ENCODE results near the gene CTIF.

Gene CTIF

DNA sequence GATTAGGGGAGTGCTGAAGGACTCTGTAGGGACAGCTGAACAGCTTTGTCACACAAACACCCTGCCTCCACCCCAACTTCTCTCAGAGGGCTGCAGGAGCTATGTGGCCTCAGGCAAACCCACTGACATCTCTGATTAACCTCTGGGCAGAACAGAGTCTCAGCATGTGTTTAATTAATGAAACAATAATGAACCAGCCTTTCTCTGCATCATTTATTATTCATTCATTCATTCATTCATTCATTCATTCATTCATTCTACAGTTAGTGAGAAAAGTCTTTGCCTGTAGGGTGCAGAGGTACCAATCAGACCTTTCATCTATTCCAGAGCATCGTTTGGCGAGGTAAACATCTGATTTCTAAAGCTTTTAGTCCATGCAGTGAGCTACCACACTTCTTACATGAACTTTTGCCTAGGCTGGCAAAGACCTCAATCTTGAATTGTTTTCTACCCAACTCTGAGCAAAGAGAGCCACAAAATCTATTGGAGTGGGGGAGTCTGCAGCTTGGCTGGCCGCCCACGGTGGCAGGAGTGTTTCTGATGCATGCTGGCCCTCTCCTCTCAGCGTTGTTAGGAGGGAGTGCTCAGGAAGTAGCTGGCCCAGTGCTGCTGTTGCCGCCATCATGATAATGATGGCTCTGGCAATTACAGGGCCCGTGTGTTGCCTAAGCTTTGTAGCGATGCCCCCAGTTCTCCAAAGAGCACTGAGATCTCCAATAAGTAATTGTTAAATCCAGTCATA is 213.1 kb downstream of the CTIF start:
- no peak for DNase-seq (ENCODE audit: low read depth in 2 of 2)

DNA sequence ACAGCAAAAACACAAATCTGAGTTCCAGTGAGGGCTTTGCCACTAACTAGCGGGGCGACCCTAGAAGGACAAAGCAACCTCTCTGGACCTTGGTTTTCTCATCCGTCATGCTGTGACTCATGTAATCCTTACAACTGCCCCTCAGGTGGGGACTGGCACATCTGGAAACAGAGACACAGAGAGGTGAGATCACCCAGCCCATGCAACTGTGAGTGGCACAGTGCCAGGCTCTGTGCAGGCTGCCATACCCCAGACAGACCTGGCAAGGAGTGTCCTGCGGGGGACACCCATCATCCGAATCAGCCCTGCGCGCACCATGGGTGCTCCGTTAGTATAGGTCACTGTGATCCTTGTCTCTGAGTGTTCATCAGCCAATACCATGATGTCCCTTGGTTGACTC is 213.6 kb downstream of the CTIF start:
- no peak for DNase-seq (ENCODE audit: low read depth in 2 of 2)

DNA sequence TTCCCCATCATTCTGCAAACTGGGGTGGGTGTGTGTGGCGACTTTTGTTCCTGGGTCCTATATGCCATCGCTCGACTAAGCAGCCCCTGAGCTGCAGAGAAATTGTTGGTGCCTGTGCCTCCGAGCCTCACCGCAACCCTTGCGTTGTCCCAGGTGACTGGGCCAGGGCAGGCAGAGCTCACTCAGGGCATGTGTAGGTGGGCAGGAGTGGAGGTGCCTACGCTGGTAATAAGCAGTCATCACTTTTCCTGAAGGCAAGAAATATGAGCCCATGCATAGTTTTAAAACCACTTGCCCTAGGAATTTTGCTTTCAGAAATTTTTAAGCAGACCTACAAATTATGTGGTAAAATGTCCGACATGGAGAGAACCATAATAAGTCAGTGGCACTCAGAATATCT is 214.1 kb downstream of the CTIF start:
- DNase-seq (ENCODE audit: low read depth in 2 of 2), result no peak

DNA sequence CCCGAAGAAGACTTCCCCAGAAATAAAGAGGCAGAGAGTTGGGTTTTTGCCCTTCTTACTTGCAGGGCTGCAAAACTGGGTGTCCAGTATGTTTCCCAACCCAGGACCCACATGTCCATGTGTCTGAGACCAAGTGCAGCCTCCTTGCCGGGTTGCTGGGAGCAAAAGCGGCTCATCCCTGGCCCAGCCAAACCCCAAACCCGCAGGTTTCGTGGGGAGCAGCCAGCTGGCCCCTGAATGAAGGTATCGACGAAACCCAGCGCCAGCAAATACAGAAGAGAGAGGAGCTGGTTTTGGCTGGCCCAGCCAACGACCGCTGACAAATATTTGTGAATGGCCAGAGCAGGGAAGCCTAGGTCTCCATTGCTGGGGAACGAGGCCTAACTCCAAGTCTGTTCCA is 214.9 kb downstream of the CTIF start:
- no peak for DNase-seq (ENCODE audit: low read depth in 2 of 2)

DNA sequence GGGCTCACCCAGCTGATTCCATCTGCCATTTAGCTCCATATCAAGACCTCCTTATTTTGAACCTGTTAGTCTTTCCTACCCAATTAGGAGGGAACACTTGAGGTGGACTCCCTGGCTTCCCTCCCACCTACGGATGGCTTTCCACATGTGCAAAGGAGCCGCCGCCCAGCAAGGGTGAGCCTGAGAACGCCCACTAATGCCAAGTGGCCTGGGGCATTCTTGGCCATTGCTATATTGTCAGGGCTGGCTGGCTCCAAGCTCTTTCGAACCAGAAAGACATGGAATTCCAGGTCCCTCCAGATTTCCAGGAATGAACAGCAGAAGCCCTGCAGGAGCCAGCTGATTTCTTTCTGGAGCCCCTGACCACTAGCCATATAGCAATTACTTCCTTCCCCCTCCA is 215.7 kb downstream of the CTIF start:
- DNase-seq (ENCODE audit: low read depth in 2 of 2), result no peak

DNA sequence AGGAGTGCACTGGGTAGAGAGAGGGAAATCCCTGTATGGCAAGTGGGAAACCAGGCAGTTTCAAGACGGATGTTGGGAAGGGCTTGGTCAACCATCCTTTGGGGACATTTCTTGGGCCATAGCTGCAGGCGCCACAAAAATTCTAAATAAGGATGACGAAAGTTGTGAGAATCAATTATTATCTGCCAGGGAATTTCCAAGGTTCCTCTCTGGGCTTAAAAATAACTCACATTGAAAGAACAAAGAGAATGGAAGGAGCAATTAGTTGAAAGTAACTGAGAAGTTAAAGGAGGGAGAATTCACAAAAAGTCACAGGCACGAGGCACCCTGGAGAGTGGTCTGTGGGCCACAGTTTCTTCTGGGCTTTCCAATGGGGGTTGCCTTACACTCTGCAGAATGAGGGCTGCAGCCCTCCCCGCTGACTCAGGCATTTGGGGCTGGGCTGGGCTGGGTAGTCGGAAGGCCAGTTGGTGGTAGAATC is 216.2 kb downstream of the CTIF start:
- no peak for DNase-seq (ENCODE audit: low read depth in 2 of 2)

DNA sequence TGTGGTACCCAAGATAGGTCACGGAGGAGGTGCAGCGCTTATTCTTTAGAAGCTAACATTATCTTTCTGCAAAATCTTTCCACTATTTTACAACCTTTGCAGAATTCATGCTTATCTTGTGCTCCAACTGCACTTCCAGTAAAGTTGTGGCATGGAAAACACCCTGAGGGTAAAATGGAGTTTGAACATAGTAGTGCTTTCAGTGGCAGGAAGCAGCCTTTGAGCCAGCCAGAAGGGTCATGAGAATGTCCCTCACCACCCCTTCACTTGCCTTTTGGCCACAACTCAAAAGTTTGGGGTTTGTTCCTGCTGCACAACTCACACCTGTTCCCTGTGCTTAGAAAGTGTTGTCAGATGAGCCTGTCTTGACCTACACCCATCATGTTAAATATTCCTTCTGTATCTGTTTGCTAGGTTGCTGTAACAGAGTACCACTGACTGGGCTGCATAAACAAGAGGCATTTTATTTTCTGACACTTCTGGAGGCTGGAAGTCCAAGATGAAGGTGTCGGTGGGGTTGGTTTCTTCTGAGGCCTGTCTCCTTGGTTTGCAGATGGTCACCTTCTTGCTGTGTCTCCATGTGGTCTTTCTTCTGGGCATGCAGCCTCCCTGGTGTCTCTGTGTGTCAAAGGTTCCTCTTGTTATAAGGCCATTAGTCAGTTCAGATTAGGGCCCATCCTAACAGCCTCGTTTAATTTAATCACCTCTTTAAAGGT is 217.8 kb downstream of the CTIF start:
- DNase-seq (ENCODE audit: low read depth in 2 of 2), result no peak

DNA sequence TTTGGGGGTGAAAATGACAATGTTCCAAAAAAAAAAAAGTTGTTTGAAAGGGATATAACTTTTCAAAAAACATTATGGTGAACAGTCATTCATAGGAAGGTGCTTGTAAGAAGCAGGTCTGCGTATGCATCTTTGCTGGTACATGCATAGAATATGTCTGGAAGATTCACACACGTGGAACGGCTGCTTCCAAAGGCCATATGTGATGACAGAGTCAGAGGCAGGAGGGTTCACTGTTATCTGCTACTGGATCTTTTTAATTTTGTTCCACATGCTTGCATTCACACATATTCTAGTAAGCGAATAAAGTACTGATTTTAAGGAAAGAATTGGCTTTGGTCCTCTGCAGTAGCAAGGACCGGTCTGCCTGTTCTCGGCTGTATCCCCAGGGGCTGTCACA is 218.5 kb downstream of the CTIF start:
- no peak for DNase-seq (ENCODE audit: low read depth in 2 of 2)

DNA sequence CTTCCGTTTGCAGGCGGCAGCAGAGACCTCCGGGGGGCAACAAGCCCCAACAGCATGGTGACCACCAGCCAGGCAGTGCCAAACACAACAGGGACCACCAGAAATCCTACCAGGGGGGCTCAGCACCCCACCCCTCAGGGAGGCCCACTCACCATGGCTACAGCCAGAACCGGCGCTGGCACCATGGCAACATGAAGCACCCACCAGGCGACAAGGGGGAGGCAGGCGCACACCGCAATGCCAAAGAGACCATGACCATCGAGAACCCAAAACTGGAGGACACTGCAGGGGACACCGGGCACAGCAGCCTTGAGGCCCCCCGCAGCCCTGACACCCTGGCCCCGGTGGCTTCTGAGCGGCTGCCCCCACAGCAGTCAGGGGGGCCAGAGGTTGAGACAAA is 219.1 kb downstream of the CTIF start:
- DNase-seq (ENCODE audit: low read depth in 2 of 2), result no peak

DNA sequence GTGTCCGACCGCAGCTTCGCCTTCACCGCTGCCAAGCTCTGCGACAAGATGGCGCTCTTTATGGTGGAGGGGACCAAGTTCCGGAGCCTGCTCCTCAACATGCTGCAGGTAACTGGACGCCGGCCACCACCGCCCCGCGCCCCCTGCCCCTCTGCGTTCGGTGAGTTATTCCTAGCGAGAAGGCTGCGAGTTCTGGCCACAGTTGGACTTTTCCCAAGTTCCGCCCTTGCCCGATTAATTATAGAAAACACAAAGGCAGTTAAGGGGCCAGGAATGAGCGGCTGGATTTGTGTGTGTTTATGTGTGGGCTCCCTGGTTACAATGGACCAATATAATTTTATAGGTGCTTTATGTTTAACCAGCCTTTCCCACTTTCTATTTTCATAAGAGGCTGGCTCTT is 222.8 kb downstream of the CTIF start:
- no peak for DNase-seq (ENCODE audit: low read depth in 2 of 2)

DNA sequence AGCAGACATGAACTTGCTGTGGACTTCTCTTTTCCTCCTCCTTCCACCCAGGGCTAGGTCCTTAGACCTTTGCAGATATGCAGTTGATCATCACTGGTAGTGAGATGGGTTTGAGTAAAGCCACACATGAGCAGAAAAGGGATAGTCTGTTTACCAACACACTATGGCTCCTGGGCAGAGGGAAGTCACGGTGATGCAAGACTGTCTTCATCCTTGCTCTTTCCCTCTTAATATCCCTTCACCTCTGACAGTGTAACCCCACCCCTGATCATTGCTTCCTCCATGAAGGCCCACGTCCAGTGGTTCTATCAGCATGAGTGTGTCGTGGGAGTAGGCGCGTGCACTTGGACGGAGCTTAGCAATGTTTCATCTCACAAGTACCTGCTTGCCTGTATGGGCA is 223.2 kb downstream of the CTIF start:
- DNase-seq (ENCODE audit: low read depth in 2 of 2), result no peak

DNA sequence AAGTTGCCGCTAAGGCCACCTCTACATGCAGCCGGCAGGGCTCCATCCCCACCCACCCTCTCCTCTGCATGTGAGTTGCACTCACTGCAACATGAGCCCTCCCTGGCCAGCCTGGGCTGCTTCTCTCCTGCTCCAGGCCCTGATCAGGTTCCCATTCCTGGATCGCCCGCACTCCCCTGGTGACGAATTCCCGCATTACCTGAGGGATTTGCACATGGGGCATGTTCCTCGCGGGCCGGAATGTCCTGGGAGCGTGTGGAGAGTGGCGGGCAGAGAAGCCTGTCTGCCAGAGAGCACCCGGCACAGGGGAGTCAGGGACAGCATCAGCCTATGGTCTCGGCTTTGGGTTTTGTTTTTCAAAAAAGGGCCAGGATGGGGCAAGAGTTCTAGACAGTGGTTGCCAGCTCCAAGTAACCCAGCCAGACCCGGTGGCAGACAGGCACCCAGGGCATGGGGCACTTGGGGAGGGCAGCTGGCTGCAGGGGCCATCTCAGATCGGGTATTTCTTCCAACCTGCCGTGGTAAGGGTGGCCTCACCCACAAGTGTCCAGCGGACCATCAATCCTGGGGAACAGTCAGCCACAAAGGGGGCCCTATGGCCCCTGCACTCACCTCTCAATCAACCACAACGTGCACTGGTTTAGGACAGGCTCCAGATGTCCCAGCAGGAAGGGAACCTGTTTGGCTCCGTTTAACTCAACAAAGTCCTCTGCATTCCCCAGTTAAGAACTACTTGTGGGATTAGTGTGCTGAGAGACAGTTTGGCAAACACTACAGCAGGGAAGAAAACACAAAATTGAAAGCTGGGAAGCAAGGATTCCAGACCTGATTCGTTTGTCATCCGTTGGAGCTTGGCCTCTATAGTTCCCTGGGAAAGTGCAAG is 224.2 kb downstream of the CTIF start:
- DNase-seq (ENCODE audit: low read depth in 2 of 2), result no peak

DNA sequence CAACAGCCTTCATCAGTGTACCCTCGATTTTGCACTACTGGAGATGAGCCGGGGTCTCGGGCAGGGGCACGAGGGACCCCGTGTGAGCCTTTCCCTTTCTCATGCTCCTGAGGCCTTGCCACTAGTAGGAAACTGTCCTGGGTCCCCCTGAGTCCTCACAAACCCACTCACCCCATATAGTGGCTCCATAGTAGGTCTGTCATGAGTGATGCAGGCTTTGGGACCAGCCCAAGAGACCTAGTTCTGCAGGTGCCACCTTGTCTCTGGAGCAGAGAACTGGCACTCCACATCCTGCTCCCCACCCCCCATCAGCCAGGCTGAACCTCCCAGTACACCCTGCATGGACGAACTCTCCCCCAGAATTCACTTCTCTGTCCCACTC is 224.9 kb downstream of the CTIF start:
- DNase-seq (ENCODE audit: low read depth in 2 of 2), result no peak

DNA sequence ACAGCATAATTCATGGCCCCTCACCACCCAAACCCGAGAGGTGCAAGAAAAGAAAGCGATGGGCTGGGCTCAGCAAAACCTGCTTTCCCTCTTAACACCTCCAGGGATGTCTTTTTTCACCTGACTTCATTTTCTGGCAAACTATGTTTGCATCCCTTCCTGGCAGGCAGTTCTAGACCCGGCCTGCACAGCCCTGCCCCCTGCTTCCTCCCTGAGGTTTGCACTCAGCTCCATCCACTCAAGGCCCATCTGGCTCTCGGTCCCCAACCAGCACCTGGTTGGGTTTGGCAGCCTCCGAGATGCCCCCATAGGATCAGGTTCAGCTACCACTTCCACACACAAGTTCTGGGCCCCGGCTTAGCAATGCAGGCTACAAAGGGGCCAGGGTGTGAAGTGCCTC is 226.2 kb downstream of the CTIF start:
- no peak for DNase-seq (ENCODE audit: low read depth in 2 of 2)

DNA sequence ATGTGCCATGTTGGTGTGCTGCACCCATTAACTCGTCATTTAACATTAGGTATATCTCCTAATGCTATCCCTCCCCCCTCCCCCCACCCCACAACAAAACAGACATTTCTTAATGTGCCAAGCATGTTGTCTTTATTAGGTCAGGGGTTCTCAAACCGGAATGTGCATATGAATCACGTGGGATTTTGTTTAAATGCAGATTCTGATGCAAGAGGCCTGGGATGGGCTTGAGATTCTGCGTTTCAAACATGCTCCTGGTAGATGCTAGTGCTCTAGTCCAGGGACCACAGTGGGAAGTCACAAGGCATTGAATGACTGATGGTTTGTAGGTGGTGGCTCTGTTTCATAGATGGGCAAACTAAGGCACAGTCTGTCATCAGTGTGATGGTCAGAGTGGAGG is 227.2 kb downstream of the CTIF start:
- DNase-seq (ENCODE audit: low read depth in 2 of 2), result no peak

DNA sequence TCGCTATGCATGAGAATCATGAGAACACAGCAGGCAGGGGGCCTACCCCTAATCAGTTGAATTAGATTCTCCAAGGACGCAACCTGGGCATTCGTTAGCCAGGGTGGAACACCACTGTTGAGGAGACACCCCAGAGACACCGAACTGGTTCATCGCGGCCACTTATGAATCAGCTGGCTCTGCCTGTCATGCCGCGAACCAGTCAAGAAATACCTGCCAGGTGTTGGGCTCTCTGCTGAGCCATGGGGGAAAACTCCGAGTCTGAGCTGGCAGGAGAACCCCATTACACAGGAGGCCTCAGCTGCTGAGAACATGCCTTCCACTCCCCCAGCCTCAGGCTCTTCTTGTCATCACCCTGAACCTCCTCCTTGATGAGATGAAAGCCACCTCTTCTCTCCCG is 227.7 kb downstream of the CTIF start:
- DNase-seq (ENCODE audit: low read depth in 2 of 2), result no peak

DNA sequence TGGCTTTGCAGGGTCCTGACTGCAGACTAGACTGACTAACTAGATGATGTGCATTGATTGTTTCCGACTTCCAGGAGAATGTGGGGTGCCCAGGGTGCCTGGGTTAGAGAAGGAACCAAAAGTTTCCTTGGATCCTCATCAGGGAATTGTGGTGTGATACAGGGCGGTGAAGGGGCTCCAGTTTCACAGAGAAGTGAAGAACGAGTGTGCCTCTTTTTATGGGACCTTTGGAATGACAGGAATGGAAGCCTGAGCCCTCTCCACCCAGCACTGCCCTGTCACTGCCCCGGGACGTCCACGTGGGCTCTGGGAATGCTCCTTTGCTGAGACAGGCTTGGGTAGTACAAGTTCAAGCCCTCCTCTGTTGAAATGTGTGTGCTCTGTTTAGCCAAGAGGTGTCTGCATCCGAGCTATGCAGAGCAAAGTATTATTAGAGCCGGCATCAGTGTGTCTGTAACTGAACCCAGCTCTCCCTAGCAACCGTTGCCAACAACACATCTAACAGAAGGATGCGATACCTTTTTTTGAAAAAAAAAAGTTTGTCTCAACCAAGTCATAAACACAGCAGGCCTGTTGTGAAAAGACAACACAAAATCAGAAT is 228.4 kb downstream of the CTIF start:
- DNase-seq (ENCODE audit: low read depth in 2 of 2), result no peak

DNA sequence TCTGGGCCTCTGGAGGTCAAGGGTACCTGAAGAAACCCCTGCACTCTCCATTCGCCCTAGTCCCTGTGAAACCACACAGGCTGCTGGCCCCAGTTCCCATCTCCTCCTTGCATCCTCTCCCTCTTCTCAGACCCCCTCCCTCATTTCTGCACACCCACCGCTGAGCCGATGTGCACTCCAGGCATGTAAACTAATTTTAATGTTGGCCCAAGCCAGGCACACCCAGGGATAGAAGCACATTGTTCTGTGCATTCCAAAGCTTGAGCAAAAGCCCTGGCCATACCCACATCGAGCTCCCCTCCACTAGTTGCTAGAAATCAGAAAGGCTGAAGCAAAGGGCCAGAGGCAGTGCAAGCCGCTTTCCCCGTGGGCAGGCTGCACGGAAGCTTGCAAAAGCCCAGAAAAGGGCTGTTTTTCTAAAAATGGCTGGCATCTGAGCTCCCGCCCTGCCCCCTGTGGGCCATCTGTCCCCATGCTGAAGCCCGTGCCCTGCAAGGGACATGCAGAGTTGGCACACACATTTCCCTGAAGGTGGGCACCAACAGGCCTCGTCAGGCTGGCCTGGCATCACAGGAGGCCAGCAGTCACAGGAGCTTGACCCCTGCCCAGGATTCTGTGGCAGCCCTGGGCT is 230.3 kb downstream of the CTIF start:
- no peak for DNase-seq (ENCODE audit: low read depth in 2 of 2)

DNA sequence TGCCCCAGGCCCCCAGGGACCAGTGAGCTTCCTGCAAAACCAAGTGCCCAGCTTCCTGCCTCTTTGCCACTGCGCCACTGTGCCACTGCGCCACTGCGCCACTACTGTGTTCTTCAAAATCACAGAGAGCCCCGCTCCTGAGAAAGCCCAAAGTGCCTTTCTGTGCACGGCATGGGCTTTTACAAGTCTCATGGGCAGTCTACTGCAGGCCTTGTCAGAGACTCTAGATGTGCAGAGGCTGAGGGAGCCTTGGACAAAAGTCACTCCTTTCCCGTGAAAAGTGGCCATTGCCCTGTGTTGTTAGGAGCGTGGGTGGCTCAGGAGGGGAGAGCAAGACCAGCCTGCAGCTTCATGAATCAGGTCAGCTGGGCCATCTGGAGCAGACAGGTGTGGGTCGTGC is 231.4 kb downstream of the CTIF start:
- DNase-seq (ENCODE audit: low read depth in 2 of 2), result no peak

DNA sequence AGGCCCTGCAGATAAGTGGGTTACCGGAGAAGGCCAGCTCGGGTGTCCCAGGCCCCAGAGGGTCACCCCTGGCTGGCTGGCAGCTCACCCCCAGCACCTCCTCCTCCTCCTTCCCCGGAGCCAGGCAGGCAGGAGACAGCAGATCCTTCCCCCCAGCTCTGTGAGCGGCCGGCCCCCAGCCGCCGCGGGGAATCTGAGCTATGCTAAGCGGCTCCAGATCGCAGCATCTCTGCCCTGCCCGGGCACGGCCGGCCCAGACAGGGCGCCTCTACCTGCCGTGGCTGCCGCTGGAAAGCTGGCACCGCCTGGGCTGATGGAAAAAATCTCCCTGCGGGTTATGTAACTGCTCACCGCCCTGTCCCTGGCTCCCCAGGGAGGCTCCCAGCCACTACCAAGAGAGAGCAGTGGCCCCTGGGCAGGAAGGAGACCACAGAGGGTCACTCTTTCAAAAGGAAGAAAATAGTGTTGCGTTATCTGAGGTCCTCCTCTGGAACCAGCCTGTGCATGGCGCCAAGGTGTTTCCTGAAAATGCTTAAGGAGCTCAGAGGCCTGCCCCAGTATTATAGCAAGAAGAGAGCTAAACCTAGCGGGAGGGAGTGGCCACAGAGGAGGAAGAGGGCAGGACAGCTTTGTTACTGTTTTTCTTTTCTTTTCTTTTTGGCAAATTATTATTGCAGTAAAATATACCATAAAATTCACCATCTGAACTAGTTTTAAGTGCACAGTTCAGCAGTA is 233.0 kb downstream of the CTIF start:
- no peak for DNase-seq (ENCODE audit: low read depth in 2 of 2)

DNA sequence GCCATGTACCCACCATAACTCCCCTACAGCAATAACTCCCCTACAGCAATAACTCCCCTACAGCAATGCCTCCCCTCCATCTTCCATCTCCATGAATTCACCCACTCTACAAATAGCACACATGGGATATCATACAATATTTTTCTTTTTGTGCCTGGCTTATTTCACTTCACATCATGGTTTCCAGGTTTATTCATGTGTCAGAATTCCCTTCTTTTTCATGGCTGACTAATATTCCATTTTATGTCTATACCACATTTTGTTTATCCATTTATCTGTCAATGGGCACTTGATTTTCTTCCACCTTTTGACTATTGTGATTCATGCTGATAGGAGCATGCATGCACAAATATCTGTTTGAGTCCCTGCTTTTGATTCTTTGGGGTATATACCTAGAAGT is 233.6 kb downstream of the CTIF start:
- no peak for DNase-seq (ENCODE audit: low read depth in 2 of 2)
